Psoas muscle (tissue), 8 donors: ENCODE measurements around the gene XIRP2. TPM values are rescaled to one million over a fixed set of nuclear protein-coding genes. Genes with fewer than 3 reads are reported as not detected.

Experiments
- ATAC-seq, 4 donors: fragments of 200-7000 bp; cut with Tn5 transposase; one replicate each; pipeline ENCODE4 v1.9.1; 2020; ENCODE audit warnings: moderate library complexity in 3 of 4, mild to moderate bottlenecking in 2 of 4
- DNase-seq, 2 donors: peaks; one replicate each; pipeline ENCODE4 v3.0.0-alpha.2; 2020
- H3K27ac ChIP-seq: fragments of 200-600 bp; one replicate; pipeline ENCODE4 v1.8.0; 2022
- H3K27me3 ChIP-seq, 3 donors: fragments of 200-600 bp in 1 of 3; one replicate each; pipeline versions ENCODE4 v1.6.1 to v1.8.0; 2013 to 2022; ENCODE audit warnings: low read length in 2 of 3, mild to moderate bottlenecking in 2 of 3, moderate library complexity in 1 of 3; ENCODE audit not compliant: insufficient read depth in 3 of 3
- H3K36me3 ChIP-seq, 2 donors: fragments of 200-600 bp in 1 of 2; one replicate each; pipeline versions ENCODE4 v1.6.1 to v1.8.0; 2013 to 2022; ENCODE audit warnings: low read depth in 1 of 2, mild to moderate bottlenecking in 1 of 2, moderate library complexity in 1 of 2; ENCODE audit not compliant: insufficient read depth in 1 of 2
- H3K4me1 ChIP-seq: fragments of 200-600 bp; one replicate; pipeline ENCODE4 v1.8.0; 2022
- H3K4me3 ChIP-seq: fragments of 200-600 bp; one replicate; pipeline ENCODE4 v1.8.0; 2022; ENCODE audit warnings: mild to moderate bottlenecking
- H3K9me3 ChIP-seq: fragments of 200-600 bp; one replicate; pipeline ENCODE4 v1.8.0; 2022
- WGBS, 3 donors: extraction: QIAGEN DNeasy Blood & Tissue Kit; methylation state at CpG; one replicate each; pipeline versions ENCODE4 v1.1.6 to v1.1.7; 2013; 5-methylcytosine and 5-hydroxymethylcytosine counted together
- intact Hi-C, 2 donors: fragments of 100-400 bp; cut with DNase I; formaldehyde crosslinking; loops; one replicate each; pipeline versions ENCODE4 v1.11.0 to v1.14.2; 2022
- polyA plus RNA-seq, 3 donors: library from polyadenylated mRNA; stranded (reverse); fragments of 200-250 nt; gene quantifications; one replicate each; pipeline ENCODE4 v1.2.3, GENCODE V29; 2013
- total RNA-seq, 4 donors: library from RNA; stranded (reverse); fragmentation: NEBNext Ultra II Directional in 2 of 4; extraction: Animal tissue kit (Norgen Biotek cat#: 25700) in 2 of 4; gene quantifications; one replicate each; pipeline versions ENCODE4 v1.2.1 to v1.2.4, GENCODE V29; 2021 to 2023
- TF ChIP-seq, protein P1 (sequence below): fragments of 200-600 bp; IDR thresholded peaks from one replicate; pipeline ENCODE4 v1.8.0; 2022; ENCODE audit warnings: antibody characterized with exemption
- donor health status: healthy with polysubstance abuse.
- donor health status: DM: no; HTN: no; CAD: no; lungs with moderate emphysema.
- donor health status: Bipolar disorder and iron deficiency.
- donor health status: healthy.
- donor health status: DM: yes; HTN: yes; CAD: no.
- donor health status: DM: no; HTN: no; CAD: no.
- donor health status: DM: no; HTN: no; CAD: no.
- donor health status: DM: yes; HTN: yes; CAD: no.

XIRP2 gene
- total and polyA plus RNA-seq, 7 donors = 355 to 8,701 (median 2,071) TPM

DNA sequence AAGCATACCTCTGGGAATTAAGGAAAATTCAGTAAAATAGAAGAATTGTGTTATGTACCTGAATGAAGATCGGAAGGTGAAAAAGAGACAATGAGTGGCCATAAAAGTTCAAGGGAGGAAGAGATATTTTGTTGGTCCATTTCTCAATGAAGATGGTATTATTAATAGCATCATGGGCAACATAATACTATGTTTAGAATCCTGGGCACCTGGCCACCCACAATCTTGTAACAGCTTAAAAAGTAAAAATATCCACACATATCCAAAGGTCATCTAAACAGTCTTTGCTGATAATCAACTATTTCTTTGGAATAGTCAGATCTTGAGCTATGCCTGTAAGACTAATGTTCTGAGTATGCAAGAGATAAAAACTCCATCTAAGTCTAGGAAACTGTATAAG lies 73.7 kb downstream of the XIRP2 start:
- TF ChIP-seq, protein P1, sequence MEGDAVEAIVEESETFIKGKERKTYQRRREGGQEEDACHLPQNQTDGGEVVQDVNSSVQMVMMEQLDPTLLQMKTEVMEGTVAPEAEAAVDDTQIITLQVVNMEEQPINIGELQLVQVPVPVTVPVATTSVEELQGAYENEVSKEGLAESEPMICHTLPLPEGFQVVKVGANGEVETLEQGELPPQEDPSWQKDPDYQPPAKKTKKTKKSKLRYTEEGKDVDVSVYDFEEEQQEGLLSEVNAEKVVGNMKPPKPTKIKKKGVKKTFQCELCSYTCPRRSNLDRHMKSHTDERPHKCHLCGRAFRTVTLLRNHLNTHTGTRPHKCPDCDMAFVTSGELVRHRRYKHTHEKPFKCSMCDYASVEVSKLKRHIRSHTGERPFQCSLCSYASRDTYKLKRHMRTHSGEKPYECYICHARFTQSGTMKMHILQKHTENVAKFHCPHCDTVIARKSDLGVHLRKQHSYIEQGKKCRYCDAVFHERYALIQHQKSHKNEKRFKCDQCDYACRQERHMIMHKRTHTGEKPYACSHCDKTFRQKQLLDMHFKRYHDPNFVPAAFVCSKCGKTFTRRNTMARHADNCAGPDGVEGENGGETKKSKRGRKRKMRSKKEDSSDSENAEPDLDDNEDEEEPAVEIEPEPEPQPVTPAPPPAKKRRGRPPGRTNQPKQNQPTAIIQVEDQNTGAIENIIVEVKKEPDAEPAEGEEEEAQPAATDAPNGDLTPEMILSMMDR = no peak
- no peaks in the 10 kb centered on the region for H3K27me3 ChIP-seq
- H3K4me3 ChIP-seq = no peak overlapping the region
- no peak overlapping the region for H3K27ac ChIP-seq
- 44 to 67% (median 51%) methylated on average over 1 of the region's 1 CpG for WGBS, 3 donors
- intact Hi-C loops = no loop called here
- H3K9me3 ChIP-seq = no peaks in the 10 kb centered on the region
- no peak for DNase-seq
- peaks cover 19% of the 10 kb centered on the region for H3K4me1 ChIP-seq
- no peaks in the 10 kb centered on the region for H3K36me3 ChIP-seq
- peak in 3 of 4 donors; percentile 54 to 62 (median 58) for ATAC-seq

GRCh38 chr2:166969486-166969885 lies 81.2 kb downstream of the XIRP2 start:
- TF ChIP-seq, protein P1 = no peak
- DNase-seq = no peak
- ATAC-seq = no peak
- Histone ChIP-seq H3K27ac (no peak overlapping the region), H3K36me3 (no peaks in the 10 kb centered on the region), H3K27me3 (no peaks in the 10 kb centered on the region), H3K4me3 (no peak overlapping the region), H3K9me3 (no peaks in the 10 kb centered on the region), H3K4me1 (no peaks in the 10 kb centered on the region)
- 53 to 58% (median 57%) methylated on average over 2 of the region's 2 CpGs for WGBS, 3 donors
- intact Hi-C loops = no loop called here

- no peaks in the 10 kb centered on the region for H3K4me1 ChIP-seq
- H3K27me3 ChIP-seq = no peaks in the 10 kb centered on the region
- 72 to 79% (median 79%) methylated on average over 4 of the region's 4 CpGs for WGBS, 3 donors
- H3K27ac ChIP-seq = no peak overlapping the region
- DNase-seq (no peak), ATAC-seq (no peak)
- no peaks in the 10 kb centered on the region for H3K9me3 ChIP-seq
- no peaks in the 10 kb centered on the region for H3K36me3 ChIP-seq
- no peak overlapping the region for H3K4me3 ChIP-seq
- TF ChIP-seq, protein P1 = no peak
- intact Hi-C loops = no loop called here
Observed at GRCh38 chr2:166972002-166972401, 83.7 kb downstream of the XIRP2 start.

- Histone ChIP-seq H3K4me3 (no peak overlapping the region), H3K27ac (no peak overlapping the region), H3K9me3 (no peaks in the 10 kb centered on the region), H3K36me3 (no peaks in the 10 kb centered on the region), H3K27me3 (no peaks in the 10 kb centered on the region), H3K4me1 (no peaks in the 10 kb centered on the region)
- TF ChIP-seq, protein P1 = no peak
- no peak for DNase-seq
- intact Hi-C loops = no loop called here
- no peak for ATAC-seq
Observed at GRCh38 chr2:166972418-166972817, 84.1 kb downstream of the XIRP2 start.

- Histone ChIP-seq H3K9me3 (peaks cover 13% of the 10 kb centered on the region), H3K36me3 (no peaks in the 10 kb centered on the region), H3K27me3 (no peaks in the 10 kb centered on the region), H3K4me1 (no peaks in the 10 kb centered on the region), H3K27ac (no peak overlapping the region), H3K4me3 (no peak overlapping the region)
- TF ChIP-seq, protein P1 = no peak
- no peak for DNase-seq
- no peak for ATAC-seq
- intact Hi-C loops = no loop called here
Observed at GRCh38 chr2:166984188-166984587, 95.9 kb downstream of the XIRP2 start.
